Measurements from ENCODE around the gene HDAC9.
"Not testable (repeated sequence)": the region's sequence is repeated elsewhere in the genome, so short reads cannot be mapped to it uniquely, and the experiment has no call there.

The HDAC9 gene

DNA sequence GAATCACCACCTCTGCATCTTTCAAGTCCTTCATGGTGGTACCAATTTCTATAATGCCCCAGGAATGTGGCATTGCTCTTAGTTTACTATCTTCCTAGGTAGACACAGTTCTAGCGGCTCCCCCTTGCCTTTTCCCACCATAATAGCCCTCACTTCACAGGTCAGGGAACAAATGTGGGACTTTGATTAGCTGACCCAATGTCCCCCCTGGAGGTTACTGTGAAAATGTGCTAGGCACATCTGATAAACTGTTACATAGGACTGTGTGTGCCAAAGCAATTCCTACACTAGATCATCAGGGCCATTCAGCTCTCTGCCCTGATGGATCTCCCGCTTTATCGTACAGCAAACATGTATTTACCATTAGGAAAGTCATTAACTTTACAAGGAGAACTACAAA, 527.9 kb downstream of the HDAC9 start:
- Mint-ChIP-seq H3K4me3 (no peak overlapping the region), H3K4me1 (ENCODE audit: low read depth) (no peaks in the 10 kb centered on the region), H3K27me3 (no peaks in the 10 kb centered on the region), H3K9me3 (peaks cover 3% of the 10 kb centered on the region), H3K36me3 (ENCODE audit: low read depth) (no peaks in the 10 kb centered on the region), H3K27ac (no peak overlapping the region)

DNA sequence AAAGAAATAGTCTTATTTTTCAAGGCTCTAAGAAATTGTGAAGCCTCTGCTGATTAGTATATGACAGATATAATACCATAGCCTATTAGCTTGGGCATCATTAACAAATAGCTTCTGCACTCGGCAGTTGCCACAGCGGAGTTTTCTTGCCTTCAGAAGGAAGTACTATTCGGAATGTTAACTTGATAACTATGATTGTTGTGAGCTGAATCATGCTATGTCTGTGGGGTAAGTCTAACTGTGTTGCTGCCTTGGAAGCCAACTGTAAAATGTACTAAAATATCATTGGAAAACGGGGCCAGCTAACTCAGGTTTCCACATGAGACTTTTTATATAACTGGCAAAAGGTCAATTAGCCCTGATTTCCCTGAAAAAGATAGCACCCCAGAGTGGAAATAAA, 528.7 kb downstream of the HDAC9 start:
- no peak overlapping the region for H3K27ac Mint-ChIP-seq
- H3K4me3 Mint-ChIP-seq = no peak overlapping the region
- H3K4me1 Mint-ChIP-seq (ENCODE audit: low read depth) = no peaks in the 10 kb centered on the region
- peaks cover 3% of the 10 kb centered on the region for H3K9me3 Mint-ChIP-seq
- no peaks in the 10 kb centered on the region for H3K27me3 Mint-ChIP-seq
- H3K36me3 Mint-ChIP-seq (ENCODE audit: low read depth) = no peaks in the 10 kb centered on the region

DNA sequence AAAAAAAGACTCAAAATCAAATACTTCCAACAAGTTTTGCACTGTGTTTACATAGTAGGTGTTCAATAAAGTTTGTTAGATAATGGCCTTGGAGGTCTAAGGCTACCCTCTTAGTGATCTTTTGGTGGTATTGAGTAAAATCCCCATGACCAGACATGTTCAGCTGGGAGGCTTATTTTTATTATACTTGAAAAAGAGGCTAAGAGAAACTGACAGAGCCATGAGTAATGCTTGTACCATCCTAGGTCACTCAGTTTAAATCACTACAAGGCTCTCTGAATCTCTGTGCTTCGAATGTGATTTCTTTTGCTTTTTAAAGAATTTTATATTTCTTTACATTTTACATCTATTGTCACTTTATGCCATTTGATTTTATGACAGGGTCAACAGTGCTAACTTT, 531.3 kb downstream of the HDAC9 start:
- no peaks in the 10 kb centered on the region for H3K36me3 Mint-ChIP-seq (ENCODE audit: low read depth)
- H3K4me3 Mint-ChIP-seq = no peak overlapping the region
- no peaks in the 10 kb centered on the region for H3K27me3 Mint-ChIP-seq
- no peaks in the 10 kb centered on the region for H3K4me1 Mint-ChIP-seq (ENCODE audit: low read depth)
- H3K27ac Mint-ChIP-seq = no peak overlapping the region
- peaks cover 3% of the 10 kb centered on the region for H3K9me3 Mint-ChIP-seq

DNA sequence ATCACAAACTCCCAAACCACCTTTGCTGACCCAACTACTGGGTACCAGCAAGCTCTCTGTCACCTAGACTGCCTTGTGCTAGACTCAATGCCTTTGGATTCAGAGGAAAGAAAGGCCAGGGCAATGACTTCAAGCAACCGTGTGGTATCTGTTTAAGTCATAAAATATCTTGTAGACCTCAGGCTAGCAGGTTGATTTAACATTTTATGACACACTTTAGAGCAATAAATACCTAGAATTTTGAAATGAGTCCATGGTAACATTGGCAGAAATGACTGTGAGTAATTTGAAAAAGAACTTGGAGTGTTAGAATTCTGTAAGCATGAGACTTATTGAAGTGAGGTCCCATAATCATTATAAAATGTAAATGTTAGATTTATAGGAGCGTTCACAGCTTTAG, 534.7 kb downstream of the HDAC9 start:
- Mint-ChIP-seq H3K27me3 (no peaks in the 10 kb centered on the region), H3K9me3 (peaks cover 3% of the 10 kb centered on the region), H3K27ac (no peak overlapping the region), H3K4me3 (no peak overlapping the region), H3K36me3 (ENCODE audit: low read depth) (peaks cover 4% of the 10 kb centered on the region), H3K4me1 (ENCODE audit: low read depth) (no peaks in the 10 kb centered on the region)

DNA sequence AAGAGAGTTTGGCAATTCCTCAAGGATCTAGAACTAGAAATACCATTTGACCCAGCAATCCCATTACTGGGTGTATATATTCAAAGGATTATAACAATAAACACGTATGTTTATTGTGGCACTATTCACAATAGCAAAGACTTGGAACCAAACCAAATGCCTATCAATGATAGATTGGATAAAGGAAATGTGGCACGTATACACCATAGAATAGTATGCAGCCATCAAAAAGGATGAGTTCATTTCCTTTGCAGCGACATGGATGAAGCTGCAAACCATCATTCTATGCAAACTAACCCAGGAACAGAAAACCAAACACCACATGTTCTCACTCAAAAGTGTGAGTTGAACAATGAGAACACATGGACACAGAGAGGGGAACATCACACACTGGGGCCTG, 537.4 kb downstream of the HDAC9 start:
- H3K4me1 Mint-ChIP-seq (ENCODE audit: low read depth); H3K27me3 Mint-ChIP-seq; H3K27ac Mint-ChIP-seq; H3K4me3 Mint-ChIP-seq; H3K36me3 Mint-ChIP-seq (ENCODE audit: low read depth): not testable (repeated sequence)
- H3K9me3 Mint-ChIP-seq = peaks cover 10% of the 10 kb centered on the region

DNA sequence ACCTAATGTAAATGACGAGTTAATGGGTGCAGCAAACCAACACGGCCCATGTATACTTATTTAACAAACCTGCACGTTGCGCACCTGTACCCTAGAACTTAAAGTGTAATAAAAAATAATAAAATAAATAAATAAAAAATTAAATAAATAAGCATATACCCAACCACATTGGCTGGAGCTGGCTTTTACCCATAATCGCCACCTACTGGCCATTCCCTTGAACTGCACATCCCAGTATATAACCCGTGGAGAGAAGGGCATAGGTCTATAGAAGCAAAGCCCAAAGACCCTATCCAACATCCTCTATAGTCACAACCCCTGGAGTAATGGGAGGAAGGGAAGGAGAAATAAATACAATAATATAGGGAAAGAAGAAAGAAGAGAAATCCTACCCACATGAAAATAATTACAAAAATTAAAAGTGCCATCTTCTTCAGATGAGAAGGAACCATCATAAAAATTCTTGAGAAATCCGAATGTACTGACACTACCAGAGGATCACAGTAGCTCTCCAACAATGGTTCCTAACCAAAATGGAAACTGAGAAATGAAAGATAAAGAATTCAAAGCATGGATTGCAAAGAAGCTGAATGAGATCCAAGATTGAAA, 556.3 kb downstream of the HDAC9 start:
- Mint-ChIP-seq H3K36me3 (ENCODE audit: low read depth) (no peaks in the 10 kb centered on the region), H3K27ac (no peak overlapping the region), H3K27me3 (no peaks in the 10 kb centered on the region), H3K4me3 (no peak overlapping the region), H3K4me1 (ENCODE audit: low read depth) (no peaks in the 10 kb centered on the region), H3K9me3 (peaks cover 18% of the 10 kb centered on the region)

Measured in stimulated activated naive CD8-positive, alpha-beta T cell treated with anti-CD3 and anti-CD28 coated beads, Interleukin-15, Interleukin-2, amounts not matched to agents 100 ng/mL and 50 ng/mL, for 24 hours (primary cell).